IPS DF 4.7 (cell line): ENCODE data around the gene UPK3B.
A peak's percentile ranks its signal among the peaks of the same experiment; 100 is the strongest.
"Not testable (repeated sequence)": the region's sequence is repeated elsewhere in the genome, so short reads cannot be mapped to it uniquely, and the experiment has no call there.

Experiments
- DNase-seq: peaks from one replicate; pipeline ENCODE4 v3.0.0-alpha.2; 2013; ENCODE audit warnings: low spot score; ENCODE audit errors: extremely low read depth

The UPK3B gene

DNA sequence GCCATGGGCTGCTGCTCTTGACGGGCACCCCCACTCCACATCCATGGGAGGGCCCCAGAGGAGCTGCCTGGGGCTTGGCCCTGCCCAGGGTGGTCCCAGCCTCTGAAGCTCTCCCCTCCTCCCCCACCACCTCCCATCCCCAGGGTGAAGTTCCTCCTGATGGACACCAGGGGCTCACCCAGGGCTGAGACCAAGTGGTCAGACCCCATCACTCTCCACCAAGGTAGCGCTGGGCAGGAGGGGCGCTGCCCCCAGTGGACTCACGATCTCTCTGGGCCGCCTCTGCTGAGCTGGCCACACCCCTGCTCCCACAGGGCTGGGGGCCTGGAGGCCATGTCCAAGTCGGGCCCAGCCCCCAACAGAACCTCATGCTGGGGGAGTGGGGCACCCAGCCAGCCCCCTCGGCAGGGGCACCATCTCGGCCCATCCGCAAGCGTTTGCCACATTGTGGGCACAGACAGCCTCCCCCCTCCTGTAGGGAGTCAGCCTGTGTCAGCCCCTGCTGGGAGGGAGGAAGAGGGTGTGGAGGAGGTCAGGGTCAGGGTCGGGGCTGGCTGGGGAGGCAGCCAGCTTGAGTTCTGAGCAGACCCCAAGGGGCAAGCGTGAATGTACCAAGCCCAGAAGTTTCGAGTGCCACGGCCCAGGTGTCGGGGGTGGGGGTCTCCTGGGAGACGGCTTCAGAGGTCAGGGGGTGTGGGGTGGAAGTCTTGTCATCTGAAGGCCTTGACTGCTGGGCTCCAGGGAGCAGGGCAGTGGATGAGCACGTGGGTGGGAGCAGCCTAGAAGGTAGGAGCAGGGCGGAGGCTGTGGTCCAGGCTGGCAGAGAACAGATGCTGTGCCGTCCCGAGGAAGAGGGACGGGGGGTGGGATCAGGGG lies 2.8 kb downstream of the UPK3B start:
- no peak for DNase-seq

DNA sequence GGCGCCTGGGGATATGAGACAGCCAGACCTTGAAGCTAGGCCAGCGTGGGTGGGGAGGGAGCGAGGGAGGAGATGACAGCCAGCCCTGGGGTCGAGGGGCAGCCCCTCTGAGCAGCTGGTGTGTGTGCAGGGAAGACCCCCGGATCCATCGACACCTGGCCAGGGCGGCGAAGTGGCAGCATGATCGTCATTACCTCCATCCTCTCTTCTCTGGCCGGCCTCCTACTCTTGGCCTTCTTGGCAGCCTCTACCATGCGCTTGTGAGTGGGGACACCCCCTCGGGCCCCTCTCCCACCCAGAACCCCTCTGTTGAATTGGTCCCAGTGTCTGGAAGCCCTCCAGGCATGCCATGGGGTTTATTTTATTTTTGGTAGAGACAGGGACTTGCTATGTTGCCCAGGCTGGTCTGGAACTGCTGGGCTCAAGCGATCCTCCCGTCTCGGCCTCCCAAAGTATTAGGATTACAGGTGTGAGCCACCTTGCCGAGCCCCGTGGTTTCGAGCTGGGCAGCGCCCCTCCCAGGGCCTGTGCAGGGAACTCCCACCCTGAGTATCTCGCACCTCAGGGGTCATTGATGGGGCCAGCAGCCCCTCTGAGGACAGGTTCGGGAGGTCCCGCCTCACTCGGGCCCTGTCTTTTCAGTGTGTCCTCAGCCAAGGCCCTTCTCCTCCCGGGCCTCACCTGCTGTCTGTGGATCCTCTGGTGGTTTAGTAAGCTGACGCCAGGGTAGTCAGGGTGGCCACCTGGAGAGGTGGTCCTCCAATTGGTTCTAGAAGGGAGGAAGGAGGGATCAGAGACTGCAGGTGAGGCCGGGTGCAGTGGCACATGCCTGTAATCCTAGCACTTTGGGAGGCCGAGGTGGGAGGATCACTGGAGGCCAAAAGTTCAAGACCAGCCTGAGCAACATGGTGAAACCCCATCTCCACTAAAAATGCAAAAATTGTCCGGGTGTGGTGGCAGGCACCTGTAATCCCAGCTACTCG lies 3.8 kb downstream of the UPK3B start:
- no peak for DNase-seq

DNA sequence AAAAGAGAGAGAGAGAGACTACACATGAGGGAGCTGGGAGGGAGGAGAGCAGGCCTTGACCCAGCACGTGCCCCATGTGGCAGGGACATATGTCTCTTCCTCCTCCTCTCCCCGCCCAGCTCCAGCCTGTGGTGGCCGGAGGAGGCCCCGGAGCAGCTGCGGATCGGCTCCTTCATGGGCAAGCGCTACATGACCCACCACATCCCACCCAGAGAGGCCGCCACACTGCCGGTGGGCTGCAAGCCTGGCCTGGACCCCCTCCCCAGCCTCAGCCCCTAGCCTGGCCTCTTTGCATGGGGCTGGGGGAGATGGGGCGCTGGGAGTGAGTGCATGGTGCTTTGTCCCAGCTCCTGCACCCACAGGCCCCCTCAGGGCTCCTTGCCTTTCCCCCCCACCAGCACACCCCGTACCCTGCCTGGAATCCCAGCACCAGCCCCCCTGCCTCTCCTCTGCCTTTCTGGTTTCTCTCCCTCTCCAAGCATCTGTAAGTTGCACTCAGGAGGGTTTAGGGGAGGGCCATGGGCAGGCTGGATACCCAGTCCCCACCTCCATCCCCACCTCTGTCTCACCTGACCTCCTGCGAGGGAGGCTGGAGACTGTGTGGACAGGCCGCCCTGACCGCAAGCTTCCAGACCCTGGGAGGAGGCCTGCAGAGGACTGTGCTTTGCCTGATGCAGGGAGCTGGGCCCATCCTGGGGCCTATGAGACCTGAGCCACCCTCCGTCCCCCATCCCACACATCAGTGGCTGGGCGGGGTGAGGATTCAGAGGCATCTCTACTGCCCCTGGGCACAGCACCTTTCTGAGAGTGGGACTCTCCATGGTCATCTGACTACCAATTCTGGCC lies 4.8 kb downstream of the UPK3B start:
- DNase-seq, result no peak

DNA sequence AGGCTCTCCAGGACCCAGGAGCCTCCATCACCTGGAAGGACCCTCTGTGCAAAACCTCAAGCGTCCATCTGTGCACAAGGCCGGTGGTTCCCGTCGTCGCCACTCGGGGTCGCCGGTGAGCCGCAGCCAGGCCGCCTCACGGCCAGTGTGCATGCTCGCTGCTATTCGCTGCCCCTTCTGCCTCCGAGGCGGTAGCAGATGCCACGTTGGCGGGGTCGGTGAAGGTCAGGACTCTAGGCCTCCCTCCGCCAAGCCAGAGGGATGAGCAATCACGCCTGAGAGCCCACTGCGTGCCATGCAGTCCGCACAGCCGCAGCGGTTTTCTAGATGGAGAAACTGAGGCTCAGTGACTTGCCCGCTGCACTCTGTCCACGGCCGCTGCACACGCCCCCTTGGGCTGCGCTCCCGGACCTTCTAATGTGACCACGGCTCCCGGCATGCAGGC lies 5.7 kb downstream of the UPK3B start:
- no peak for DNase-seq

DNA sequence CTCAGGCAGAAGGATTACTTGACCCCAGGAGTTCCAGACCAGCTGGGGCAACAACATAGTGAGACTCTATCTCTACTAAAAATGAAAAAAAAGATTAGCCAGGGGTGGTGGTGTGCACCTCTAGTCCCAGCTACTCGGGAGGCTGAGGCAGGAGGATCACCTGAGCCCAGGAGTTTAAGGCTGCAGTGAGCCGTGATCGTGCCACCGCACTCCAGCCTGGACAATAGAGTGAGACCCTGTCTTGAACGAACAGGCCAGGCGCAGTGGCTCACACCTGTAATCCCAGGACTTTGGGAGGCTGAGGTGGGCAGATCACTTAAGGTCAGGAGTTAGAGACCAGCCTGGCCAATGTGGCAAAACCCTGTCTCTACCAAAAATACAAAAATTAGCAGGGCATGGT lies 6.6 kb downstream of the UPK3B start:
- not testable (repeated sequence) for DNase-seq

- not testable (repeated sequence) for DNase-seq
Observed at GRCh38 chr7:76526183-76526582, 15.8 kb downstream of the UPK3B start.

GRCh38 chr7:76531643-76532042 lies 21.3 kb downstream of the UPK3B start:
- DNase-seq, result not testable (repeated sequence)

GRCh38 chr7:76543197-76543596 lies 32.8 kb downstream of the UPK3B start, which contains the start of gene SPDYE16:
Gene SPDYE16, minus strand, starts transcription at chr7:76543297. Its CDS starts 1,838 bp downstream, at chr7:76541459.
- not testable (repeated sequence) for DNase-seq

- DNase-seq, result peak; percentile 87
Observed at GRCh38 chr7:76549025-76549854, 38.9 kb downstream of the UPK3B start.

- DNase-seq, result not testable (repeated sequence)
Observed at GRCh38 chr7:76549855-76550248, 39.5 kb downstream of the UPK3B start.

DNA sequence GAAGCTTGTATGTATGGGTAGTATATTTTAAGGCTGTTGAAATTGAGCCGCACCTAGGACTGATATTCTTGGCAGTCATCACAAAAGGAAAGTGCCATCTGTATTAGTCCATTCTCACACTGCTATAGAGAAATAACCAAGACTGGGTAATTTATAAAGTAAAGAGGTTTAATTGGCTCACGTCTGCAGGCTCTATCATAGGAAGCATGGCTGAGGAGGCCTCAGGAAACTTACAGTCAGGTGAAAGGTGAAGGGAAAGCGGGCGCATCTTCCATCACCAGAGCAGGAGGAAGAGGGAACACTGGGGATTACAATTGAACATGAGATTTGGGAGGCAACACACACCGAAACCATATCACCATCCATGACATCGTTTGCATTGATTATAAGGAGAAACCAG lies 41.6 kb downstream of the UPK3B start:
- DNase-seq, result not testable (repeated sequence)

- not testable (repeated sequence) for DNase-seq
Observed at GRCh38 chr7:76559685-76560084, 49.3 kb downstream of the UPK3B start.

DNA sequence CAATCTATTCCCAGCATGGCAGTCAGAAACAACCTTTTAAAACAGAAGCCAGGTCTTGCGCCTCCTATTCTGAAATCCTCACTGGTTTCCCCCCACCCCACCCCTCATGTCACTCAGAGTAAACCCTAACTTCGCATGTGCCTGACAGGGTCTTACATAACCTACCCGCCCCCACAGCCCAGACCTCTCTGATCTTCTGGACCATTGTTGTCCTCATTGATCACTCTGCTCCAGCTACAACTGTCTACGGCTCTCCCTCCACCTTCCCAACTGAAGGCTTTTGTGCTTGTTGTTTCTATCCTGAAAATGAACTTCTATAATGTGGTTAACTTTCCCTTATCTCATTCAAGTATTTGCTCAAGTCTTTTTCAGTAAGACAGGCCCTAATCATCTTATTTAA lies 49.8 kb downstream of the UPK3B start:
- not testable (repeated sequence) for DNase-seq

- DNase-seq, result not testable (repeated sequence)
Observed at GRCh38 chr7:76561342-76561741, 51.0 kb downstream of the UPK3B start.

DNA sequence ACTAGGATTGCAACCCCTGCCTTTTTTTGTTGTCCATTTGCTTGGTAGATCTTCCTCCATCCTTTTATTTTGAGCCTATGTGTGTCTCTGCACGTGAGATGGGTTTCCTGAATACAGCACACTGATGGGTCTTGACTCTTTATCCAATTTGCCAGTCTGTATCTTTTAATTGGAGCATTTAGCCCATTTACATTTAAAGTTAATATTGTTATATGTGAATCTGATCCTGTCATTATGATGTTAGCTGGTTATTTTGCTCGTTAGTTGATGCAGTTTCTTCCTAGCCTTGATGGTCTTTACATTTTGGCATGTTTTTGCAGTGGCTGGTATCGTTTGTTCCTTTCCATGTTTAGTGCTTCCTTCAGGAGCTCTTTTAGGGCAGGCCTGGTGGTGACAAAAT lies 54.6 kb downstream of the UPK3B start:
- DNase-seq, result not testable (repeated sequence)
